ENCODE measurements around the gene OR4D6.
"Not testable (repeated sequence)": the region's sequence is repeated elsewhere in the genome, so short reads cannot be mapped to it uniquely, and the experiment has no call there.

Gene OR4D6

DNA sequence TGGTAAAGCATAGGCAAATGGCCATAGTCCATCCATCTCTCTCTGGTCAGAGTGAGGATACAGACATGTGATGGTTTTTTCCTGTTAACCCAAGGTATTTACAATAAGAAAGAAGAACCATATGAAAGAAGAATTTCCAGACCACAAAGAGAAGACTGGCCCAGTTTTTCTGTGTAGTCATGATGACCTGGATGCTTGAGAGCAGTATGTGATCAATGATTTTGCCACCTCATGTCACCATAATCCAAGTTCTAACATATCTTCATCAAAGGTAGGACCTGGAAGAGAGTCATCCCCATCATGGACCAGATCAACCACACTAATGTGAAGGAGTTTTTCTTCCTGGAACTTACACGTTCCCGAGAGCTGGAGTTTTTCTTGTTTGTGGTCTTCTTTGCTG lies at the start of gene OR4D6:
Gene OR4D6, plus strand, starts transcription at position 301 of the 400 bp plus-strand sequence. Its CDS starts 0 bp downstream, at position 301.
- no peak for DNase-seq

DNA sequence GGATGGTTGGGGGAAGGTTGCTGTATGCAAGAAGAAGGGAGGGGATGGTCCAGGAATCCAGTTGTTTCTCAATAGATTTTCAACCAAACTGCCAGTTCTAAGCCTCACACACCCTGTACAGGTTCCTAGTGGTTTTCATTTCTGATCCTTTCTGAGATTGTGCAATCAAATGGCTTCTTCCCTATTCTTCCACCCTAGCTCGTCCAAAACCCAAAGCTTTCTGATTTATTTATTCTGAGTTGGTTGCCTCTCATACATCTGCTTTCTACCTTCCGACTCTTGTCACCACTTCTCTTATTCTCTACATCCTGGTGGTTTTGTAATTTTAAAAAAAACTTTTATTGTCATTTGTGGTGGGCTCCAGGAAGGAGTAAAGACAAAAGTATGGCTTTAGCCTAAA lies 43.1 kb upstream of the OR4D6 start:
- DNase-seq, result no peak

DNA sequence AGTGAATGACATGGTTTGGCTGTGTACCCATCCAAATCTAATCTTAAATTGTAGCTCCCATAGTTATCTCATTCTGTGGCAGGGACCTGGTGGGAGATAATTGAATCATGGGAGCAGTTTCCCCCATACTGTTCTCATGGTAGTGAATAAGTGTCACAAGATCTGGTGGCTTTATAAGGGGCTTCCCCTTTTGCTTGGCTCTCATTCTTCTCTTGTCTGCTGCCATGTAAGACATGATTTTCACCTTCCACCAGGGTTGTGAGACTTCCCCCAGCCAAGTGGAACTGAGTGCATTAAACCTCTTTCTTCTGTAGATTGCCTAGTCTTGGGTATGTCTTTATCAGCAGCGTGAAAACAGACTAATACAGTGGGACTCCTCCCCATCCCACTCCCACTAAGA lies 41.6 kb upstream of the OR4D6 start:
- DNase-seq, result no peak

DNA sequence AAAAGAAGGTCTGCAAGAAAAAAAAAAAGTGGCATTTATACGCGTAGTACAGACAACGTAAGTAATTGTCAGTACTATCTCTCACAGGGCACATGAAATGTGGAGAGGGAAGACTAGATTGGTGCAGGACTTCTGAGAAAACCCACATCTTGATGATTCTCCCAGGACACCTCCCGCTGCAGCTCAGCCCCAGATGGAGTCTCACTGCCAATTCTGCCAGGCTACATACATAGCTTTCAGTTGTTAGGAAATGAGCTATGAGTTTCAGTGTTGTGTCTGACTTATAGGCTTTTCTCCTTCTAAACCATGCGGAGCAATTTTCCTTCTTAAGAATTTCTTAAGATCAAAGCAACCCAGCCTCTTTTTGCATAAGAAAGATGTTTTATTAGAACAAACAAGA lies 40.1 kb upstream of the OR4D6 start:
- no peak for DNase-seq

DNA sequence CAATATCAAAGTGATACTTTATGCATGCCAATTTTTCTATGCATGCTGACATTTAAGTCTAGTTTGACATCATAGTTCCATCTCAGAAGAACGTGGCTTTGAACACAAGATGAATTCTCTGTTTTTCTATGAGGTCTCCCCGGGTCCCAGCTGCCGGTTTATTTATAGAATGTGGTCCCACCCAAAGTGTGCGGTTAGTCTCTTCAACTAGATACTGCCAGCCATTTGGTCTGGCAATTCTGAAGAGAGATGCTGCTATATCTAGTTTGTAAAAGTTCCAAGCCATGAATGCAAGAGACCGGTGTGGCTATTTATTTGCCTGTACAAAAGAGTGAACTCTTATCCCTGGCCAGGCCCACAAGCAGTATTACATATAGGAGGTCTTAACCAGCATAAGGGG lies 39.7 kb upstream of the OR4D6 start:
- DNase-seq, result no peak

DNA sequence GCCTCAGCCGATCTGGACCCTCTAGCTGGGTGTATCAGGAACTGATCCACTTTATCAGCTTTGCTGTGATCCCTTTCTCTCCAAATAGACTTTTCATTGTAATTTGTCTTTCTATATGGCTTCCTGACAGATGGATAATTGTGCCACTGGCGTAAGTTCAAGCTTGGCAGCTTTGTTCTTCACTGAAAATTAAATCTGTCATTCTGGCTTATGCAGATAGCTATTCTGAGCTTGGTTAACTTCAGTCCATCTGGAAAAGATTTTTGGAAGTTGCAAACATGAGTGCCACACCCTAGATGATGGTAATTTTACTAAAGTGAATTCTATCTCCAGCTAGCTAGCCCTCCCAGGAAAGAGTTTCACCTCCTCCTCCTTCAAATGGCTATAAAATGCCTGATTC lies 38.6 kb upstream of the OR4D6 start:
- no peak for DNase-seq

DNA sequence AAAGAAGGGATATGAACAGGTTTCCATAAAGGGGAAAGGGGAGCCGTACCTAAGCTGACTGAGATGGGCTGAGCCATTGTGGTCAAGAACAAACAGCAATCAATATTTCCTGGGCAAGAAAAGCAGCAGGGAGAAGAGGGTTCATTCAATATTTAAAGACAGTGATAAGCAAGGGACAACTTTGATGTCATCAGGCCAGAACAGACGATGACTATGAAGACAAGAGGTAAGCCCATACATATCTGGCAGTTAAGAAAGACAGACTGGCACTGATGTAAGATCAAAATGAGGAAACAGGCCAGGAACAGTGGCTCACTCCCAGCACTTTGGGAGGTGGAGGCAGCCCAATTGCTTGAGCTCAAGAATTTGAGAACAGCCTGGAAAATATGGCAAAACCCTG lies 32.9 kb upstream of the OR4D6 start:
- DNase-seq, result no peak

DNA sequence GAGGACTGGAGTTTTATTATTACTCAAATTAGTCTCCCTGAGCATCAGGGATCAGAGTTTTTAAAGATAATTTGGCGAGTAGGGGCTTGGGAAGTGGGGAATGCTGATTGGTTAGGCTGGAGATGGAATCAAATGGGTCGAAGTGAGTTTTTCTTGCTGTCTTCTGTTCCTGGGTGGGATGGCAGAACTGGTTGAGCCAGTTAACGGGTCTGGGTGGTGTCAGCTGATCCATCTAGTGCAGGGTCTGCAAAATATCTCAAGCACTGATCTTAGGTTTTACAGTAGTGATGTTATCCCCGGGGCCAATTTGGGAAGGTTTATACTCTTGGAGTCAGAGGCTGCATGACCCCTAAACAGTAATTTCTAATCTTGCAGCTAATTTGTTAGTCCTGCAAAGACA lies 31.6 kb upstream of the OR4D6 start:
- DNase-seq, result no peak

DNA sequence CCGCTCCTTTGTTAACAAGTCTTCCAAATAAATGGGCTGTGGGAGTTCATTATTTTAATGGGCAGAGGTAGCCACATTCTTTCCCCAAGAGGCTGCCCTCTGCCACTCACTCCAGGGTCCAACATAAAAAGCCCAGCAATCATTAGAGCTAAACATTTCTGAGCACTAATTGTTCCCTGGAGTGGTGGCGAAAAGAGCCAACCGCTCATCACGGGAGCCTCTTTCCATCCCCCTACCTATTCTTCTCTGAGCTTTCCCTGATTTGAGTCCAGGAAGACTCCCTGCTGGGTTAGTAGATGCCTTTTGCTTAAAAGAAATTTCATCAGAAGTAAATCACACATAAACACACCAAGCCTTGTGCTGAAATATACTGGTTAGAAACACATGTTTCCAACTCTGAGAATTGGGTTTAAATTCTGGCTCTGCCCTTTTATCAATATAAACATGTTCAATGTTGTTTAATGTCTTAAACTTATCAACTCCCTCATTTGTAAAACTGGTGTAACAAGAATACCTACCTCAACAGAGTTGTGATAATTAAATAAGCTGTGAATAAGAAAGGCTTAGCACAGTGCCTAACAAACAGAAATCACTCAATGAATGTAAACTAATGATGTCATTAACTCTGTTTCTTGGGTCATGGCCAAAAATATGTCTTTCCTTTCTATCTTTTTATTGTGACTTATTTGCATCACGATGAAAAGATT lies 30.2 kb upstream of the OR4D6 start, which contains the start of gene OR5A2:
Gene OR5A2, minus strand, starts transcription at position 53 of the 707 bp plus-strand sequence. CDS start 3,460 bp downstream, outside the sequence.
- DNase-seq, result no peak

DNA sequence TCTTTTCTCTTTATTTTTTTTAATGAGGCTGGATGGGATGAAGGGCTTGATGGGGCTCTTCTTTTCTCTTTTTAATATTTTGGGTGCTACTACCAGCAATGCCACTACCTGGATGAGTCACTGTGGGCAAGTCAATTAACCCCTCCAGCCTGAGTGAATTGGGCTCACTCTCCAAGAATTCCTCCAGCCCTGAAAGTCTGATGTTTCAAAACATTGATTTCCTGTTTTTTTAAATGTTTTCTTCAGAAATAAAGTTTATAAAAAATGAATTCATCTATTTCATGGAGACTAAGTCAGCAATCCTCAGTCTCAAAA lies 29.7 kb upstream of the OR4D6 start:
- DNase-seq, result no peak

DNA sequence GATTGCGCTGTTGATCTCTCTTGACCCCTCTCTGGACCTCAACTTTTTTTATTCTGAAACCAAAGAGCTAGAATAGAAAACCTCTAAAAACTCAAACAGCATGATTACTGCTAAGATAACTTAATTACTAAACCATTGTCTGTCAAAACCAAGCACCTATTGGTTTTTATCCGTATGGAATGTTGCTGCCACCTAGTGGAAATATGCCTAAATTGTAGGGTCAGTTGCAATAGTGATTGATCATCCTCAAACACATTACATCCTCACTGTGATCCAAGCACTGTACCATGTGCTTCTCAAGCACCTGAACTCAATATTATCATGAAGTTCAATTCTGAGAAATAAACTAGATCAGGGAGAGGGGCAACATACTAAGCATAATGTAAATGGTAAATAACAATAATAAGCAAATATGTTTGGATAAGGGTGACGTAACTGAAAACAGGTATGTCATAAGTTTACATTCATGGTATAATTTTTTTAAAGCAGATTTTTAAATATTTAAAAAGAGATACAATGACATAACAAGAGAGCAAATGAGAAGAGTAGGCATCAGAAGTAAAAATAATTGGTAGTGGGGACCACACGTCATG lies 26.7 kb upstream of the OR4D6 start:
- peak; percentile 4 to 42 for DNase-seq

DNA sequence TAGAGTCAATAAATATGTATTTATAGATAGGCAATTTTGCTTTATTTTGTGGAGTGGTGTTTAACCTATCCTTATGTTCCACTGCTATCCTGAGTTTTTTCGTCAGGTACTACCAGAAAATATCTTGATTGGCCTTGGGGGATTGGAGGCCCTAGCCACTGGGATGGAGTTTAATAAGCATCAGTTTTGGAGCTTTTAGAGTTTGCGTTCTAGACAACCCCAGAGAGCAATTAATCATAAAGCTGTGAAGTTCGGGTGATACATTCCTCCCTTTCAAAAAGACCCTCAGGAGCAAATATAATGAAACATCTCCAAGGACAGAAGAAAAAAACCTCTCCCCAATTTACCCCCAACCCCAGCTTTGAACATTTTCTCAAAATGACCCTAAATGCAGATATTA lies 20.6 kb upstream of the OR4D6 start, which contains the start of gene OR5A1:
Gene OR5A1, plus strand, starts transcription at position 301 of the 400 bp plus-strand sequence. CDS start 6,700 bp downstream, outside the sequence.
- DNase-seq, result no peak

DNA sequence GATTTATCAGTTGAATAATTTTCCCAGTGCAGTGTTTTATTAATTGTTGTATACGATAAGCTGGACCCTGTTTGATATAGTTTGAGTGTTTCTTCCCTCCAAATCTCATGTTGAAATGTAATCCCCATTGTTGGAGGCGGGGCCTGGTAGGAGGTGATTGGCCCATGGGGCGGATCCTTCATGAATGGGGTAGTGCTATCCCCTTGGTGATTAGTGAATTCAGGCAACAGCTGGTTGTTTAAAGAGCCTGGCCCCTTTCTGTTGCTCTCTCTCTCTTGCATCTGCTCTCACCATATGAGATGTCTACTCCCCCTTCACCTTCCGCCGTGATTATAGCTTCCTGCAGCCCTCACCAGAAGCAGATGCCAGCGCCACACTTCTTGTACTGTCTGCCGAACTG lies 19.0 kb upstream of the OR4D6 start:
- DNase-seq, result no peak

DNA sequence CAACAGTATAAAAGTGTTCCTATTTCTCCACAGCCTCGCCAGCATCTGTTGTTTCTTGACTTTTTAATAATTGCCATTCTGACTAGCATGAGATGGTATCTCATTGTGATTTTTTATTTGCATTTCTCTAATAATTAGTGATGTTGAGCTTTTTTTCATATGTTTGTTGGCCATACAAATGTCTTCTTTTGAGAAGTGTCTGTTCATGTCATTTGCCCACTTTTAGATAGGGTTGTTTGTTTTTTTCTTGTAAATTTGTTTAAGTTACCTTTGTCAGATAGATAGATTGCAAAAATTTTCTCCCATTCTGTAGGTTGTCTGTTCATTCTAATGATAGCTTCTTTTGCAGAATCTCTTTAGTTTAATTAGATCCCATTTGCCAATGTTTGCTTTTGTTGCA lies 11.1 kb upstream of the OR4D6 start:
- DNase-seq, result not testable (repeated sequence)

DNA sequence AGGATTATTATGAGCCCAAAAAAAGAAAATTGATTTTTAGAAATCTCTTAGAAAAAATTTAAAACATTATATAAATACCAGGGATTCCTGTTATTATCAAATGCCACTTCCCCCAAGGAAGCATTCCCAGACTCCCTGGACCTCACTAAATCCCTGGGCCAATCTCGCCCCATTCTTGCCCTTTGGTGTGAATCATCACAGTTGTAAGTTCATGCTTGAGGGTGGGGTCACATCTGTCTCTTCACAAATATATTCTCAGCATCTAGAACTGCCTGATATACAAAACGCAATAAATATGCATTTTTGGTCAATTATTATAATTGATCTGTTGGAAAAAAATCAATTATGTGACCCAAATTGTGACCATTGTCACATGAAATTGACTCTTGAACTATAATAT lies 8.3 kb upstream of the OR4D6 start:
- DNase-seq, result no peak

DNA sequence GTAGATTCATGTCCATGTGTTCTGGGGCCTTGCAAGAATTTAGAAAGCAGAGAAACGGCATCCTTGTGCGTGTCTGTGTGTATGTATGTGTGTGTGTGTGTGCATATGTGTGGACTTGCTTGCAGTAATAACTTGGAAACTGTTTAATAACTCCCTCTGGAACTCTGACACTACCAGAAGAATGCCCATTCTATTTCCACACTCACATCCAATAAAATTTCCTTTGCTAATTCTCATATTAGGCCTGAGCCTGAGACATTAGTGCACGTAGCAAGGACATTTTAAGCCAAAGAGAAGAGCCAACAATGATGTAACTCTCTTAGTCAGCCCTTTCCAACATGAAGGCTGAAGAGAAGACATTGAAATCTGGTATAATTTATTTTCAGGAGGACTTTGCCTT lies 3.2 kb downstream of the OR4D6 start:
- DNase-seq, result no peak

DNA sequence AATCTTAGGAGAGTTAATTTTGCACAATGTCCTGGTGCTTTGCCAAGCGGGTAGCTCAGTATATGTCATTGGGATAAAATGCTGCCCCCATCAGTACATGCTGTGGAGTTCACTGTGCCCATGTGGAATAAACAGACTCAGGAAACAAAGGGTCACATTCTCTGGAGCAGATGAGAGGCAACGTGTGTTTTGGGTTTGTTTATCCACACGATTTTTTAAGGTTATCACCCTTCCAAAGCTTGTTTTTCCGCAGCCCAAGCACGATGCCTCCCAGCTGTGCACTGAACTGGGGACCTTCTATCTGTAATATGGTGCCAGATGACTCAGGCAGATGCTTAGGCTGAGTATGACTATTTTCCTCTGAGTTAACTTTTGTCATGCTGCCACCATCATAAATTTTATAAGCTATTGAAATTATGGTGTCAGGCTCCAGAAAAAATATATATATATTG lies 6.5 kb downstream of the OR4D6 start:
- no peak for DNase-seq

DNA sequence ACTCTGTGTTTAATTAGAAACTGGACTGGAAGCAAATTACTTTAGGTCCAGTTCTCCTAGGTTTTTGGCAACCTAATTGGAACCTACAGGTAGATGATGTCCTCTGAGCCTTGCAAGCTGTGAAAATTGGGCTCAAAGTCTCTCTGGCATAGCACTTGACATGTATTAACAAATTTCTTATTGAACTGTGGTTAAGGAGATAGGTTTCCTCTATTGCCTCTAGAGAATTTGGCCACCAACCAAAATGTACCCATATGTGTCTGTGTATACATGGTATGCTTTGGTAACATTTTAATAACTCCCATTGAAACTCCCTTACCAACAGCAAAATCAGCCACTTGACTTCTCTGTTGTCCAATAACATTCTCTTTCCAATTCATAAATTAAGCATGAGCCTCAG lies 16.3 kb downstream of the OR4D6 start, which contains the start of gene OR4D10:
Gene OR4D10, plus strand, starts transcription at position 301 of the 400 bp plus-strand sequence. CDS start 4,115 bp downstream, outside the sequence.
- no peak for DNase-seq

DNA sequence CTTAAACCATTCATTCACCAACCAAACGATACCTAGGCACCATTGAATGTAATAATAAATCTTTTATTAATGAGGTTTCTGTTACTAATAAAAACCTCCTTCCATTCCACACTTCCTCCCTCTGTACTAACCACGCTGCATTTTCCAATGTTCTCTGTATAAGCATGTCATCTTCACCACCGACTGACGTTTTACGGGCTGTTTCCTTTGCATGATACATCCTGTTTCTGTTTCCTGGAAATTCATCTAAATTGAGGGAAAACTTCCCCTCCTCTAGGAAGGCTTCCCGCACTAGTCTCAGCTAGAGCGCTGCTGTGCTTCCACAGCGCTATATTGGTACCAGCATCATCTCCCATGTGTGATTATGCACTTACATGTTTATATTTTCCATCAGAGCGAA lies 18.4 kb downstream of the OR4D6 start:
- DNase-seq, result no peak

DNA sequence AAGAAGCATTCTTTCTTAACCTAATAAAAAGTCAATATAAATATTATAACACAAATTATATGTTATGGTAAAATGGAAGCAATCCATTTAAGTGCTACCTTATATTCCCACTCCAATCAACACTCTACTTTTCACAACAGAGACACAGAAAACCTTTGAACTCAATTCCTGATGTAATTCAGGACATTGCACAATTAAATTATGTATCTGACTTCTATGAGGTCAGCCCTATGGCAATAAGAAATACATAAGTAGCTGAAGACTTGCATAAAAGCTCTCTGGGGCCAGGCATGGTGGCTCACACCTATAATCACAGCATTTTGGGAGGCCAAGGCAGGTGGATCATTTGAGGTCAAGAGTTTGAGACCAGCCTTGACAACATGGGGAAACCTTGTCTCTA lies 23.1 kb downstream of the OR4D6 start:
- DNase-seq, result no peak

DNA sequence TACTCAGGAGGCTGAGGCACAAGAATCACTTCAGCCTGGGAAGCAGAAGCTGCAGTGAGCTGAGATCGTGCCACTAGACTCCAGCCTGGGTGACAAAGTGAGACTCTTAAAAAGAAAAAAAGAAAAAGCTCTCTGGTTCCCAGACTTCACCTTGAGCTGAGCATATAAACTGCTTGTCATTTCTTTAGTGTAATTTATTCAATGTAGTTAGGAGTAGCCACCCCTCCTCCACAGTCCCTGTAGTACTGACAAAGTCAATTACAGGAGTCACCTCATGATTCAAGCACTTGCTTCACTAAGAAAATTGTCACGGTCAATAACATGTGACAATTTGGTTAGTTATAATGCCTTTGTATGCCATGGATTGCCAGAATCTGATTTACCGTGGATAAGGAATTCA lies 23.6 kb downstream of the OR4D6 start:
- DNase-seq, result no peak

DNA sequence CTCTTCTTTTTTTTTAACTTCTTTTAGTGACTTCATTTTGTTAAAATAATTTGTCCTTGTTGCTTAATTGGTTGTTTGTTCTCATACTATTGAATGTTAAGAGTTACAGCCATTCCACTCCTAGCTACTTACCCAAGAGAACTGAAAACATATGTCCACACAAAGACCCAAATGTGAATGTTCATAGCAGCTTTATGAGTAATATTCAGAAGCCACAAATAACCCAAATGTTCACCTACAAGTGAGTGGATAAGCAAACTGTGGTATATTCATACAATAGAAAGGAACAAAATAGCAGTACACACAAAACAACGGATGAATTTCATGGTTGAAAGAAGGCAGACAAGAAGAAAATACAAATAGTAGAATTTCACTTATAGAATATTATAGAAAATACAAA lies 45.2 kb downstream of the OR4D6 start:
- DNase-seq, result no peak

DNA sequence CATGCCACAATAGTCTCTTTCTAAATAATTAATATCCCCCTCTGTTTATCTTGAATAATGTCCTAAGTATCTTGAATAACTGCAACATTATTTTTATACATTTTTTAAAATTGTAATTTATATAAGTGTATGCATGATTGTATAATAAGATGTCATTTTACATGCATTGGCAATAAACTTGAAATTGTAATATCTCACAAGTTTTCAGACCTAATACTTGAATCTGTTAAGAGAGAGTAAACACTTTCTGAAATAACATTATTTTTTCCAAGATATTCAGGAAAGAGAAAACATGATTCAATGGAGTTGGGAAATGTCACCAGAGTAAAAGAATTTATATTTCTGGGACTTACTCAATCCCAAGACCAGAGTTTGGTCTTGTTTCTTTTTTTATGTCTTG lies 46.5 kb downstream of the OR4D6 start, which contains the start of gene OR4D11:
Gene OR4D11, plus strand, starts transcription at position 301 of the 400 bp plus-strand sequence. Its CDS starts 0 bp downstream, at position 301.
- no peak for DNase-seq
